ENCODE data around the gene ALK.

Gene ALK

DNA sequence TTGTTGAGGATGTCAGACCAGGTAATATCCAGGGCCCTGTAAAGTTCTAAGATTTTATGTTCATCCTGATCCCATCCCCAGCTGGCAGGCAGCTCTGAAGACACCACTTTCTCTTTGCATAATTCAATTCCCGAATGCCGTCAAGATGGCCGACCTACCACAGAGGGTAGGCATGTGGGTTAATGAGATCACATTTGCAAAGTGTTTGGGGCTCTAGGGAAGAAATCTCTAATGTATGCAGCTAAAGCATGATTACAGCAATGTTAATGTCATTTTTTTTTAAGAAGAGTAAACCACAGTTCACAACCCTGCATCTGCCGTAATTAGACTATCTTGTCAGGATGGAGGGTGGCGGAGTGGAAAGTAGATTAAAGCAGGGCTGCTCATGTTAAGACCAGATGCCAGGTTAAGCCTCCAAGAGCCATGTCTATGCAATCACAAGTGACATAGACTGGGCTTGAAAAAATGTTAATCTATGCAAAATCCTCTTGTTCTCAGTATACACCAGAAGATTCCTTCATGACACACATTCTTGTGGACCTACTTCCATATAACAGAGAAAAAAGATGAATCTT is 131.4 kb downstream of the ALK start:
- DNase-seq (ENCODE audit: low read depth): no peak

GRCh38 chr2:29787473-29788465 is 133.6 kb downstream of the ALK start:
- no peak for DNase-seq (ENCODE audit: low read depth)

GRCh38 chr2:29786361-29786760 is 135.0 kb downstream of the ALK start:
- no peak for DNase-seq (ENCODE audit: low read depth)

DNA sequence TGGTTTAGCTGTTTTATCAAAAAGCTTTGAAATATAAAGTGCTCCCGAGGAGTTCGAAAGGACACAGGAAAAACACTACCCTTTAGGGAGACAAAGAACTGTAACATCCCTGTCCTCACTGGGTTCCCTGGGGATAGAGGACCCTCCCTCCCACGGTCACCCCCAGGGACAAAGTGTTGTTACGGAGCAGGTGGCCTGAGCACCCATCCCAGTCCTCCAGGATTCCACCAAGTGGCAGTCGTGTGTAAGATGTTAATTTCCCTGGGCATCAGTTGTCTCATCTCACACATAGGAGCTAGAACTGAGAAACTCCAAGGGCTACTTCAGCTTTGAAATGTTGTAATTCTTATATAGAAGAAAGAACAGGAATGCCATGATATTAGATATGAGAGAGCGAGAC is 137.7 kb downstream of the ALK start:
- no peak for DNase-seq (ENCODE audit: low read depth)

GRCh38 chr2:29782549-29783458 is 138.6 kb downstream of the ALK start:
- no peak for DNase-seq (ENCODE audit: low read depth)

DNA sequence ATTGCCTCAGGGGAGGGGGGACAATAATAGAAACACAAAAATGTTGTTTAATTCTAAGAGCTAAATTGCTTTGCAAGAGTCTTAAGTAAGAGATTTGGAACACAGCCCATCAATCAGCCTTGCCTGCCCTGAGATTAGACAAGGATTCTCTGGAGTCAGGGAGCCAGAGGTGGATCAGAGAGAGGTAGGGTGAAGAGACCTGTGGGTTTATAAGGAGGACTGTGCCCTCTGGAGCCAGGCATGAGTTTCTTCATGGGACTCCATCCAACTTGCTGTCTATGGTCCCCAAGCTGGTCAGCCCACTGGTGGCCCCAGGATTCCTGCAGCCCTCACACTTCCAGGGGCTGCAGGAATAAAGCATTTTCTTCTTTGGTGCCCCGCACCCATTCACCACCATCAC is 139.3 kb downstream of the ALK start:
- no peak for DNase-seq (ENCODE audit: low read depth)

DNA sequence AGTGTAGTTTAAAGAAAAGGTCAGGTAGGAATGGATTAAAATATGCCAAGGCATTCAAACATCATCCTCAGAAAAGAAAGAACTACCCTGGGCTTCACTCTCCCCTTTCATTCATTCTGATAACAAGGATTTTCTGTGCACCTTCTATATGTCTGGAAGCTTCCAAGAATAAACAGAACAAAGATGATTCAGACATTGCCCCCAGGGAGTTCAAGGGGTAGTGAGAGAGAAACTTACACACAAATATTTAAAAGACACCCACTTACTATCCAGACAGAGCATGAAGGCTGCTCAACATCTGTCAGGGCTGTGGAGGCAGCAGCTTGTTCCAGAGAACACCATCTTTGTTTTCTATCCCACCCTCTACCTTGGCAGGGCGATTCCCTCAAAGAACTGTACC is 140.5 kb downstream of the ALK start:
- no peak for DNase-seq (ENCODE audit: low read depth)

GRCh38 chr2:29777161-29777560 is 144.2 kb downstream of the ALK start:
- DNase-seq (ENCODE audit: low read depth): no peak

DNA sequence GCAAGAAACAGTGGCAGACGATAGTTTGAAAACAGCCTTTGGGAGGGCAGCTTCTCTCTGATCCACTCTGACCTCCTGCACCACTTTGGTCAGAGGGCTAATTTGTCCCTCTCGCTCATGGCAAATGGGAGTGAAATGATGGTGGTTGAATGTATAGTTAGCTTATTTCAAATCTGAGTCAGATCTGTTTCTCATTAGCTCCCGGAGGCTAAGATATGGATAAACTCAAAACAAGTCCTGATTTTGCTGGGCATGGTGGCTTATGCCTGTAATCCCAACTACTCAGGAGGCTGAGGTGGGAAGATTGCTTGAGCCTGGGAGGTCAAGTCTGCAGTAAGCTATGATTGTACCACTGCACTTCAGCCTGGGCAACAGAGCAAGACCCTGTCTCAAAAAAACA is 145.0 kb downstream of the ALK start:
- DNase-seq (ENCODE audit: low read depth): no peak

- DNase-seq (ENCODE audit: low read depth): no peak
Measured at GRCh38 chr2:29775937-29776336, 145.4 kb downstream of the ALK start.

GRCh38 chr2:29774624-29775023 is 146.8 kb downstream of the ALK start:
- no peak for DNase-seq (ENCODE audit: low read depth)

DNA sequence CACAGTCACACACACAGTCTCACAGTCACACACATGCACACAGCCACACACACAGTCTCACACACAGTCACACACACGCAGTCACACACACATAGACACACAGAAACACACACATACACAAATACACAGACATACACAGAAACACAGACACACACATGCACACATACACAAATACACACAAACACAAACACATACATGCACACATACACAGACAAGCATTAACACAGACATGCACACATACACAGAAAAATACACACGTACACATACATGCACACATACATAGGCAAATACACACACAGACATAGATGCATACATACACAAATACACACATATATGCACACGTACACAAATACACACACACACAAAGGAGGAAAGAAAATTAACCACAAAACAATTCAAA is 150.5 kb downstream of the ALK start:
- DNase-seq (ENCODE audit: low read depth): no peak

GRCh38 chr2:29769847-29770246 is 151.5 kb downstream of the ALK start:
- DNase-seq (ENCODE audit: low read depth): no peak

GRCh38 chr2:29767606-29768335 is 153.6 kb downstream of the ALK start:
- no peak for DNase-seq (ENCODE audit: low read depth)

DNA sequence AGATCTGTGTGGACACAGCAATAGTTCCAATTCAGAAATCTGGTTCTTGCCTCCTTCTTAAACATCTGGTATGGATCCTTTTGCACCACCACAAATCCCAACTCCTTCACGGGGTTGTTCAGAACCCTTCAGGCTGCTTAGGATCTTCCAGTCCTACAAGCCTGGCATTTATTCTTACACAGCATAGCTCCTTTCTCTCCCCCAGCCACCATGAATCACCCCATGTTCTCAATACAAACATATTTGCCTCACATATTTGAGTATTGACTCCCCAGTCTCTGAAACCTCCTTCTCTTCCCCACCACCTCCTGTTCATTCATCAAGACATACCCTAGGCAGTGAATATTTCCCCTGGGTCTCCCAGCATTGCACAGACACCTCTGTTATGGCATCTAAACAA is 155.2 kb downstream of the ALK start:
- DNase-seq (ENCODE audit: low read depth): no peak

- no peak for DNase-seq (ENCODE audit: low read depth)
Measured at GRCh38 chr2:29765721-29766120, 155.7 kb downstream of the ALK start.

GRCh38 chr2:29763371-29763770 is 158.0 kb downstream of the ALK start:
- DNase-seq (ENCODE audit: low read depth): no peak

DNA sequence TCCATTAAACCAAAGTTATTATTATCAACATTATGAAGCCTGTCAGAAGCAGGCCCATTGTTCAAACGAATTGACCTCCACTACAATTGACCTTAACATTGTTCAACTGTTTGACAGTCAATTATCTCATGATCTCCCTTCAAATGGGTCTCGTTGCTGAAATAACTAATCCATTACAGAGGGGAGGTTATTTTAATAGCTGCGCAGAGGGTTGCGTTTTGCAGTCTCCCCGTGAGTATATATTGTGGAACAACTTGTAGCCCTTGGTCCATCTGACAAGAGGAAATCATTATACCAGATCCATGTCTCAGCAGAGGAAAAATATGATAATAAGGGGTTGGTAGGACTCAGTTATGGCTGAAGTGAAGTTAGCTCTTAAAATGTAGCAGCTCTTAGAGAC is 159.1 kb downstream of the ALK start:
- no peak for DNase-seq (ENCODE audit: low read depth)

- DNase-seq (ENCODE audit: low read depth): no peak
Measured at GRCh38 chr2:29761278-29761677, 160.1 kb downstream of the ALK start.

GRCh38 chr2:29760008-29760407 is 161.4 kb downstream of the ALK start:
- no peak for DNase-seq (ENCODE audit: low read depth)

DNA sequence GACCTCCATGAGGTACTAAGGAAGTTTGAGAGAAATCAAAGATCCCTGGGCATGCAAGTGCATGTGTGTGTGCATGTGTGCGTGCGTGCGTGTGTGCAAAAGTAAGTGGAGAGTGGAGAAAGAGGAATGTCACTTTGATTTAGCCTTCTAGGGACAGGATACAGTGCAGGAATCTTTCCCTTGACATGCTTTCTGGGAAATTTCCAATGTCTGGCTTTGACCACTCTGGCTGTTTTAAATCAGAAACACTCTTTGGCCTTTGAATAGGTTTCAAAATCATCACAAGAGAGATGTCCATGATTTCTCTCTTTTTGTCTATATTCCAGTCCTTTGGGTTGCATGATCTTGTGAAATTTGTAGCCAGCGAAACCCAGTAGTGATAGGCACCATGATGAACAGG is 162.0 kb downstream of the ALK start:
- DNase-seq (ENCODE audit: low read depth): no peak

DNA sequence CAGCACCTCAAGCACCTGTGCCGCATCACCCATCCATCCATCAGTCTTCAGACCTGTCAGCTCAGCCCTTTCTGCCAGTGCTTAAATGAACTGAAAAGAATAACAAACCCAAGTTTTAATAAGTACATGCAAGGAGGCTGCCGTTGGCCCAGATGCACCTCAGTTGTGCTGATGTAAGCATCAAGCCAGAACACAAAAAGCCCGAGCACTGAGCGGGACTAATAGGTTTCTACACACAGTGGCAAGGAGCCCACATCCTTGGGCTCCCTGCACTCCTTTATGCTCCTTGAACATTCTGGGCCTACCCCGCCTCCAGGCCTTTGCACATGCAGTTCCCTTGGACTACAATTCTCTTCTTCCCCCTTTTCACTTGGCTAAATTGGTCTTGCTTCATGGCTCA is 165.6 kb downstream of the ALK start:
- no peak for DNase-seq (ENCODE audit: low read depth)

All from stromal cell of bone marrow (primary cell).